Measurements from ENCODE around the gene FASTK. TPM values are rescaled to one million over a fixed set of nuclear protein-coding genes. Genes with fewer than 3 reads are reported as not detected.
A peak's percentile ranks its signal among the peaks of the same experiment; 100 is the strongest.

Gene FASTK
- total RNA-seq, 2 donors from 2014 or later, result 55.4 to 59.8 TPM

DNA sequence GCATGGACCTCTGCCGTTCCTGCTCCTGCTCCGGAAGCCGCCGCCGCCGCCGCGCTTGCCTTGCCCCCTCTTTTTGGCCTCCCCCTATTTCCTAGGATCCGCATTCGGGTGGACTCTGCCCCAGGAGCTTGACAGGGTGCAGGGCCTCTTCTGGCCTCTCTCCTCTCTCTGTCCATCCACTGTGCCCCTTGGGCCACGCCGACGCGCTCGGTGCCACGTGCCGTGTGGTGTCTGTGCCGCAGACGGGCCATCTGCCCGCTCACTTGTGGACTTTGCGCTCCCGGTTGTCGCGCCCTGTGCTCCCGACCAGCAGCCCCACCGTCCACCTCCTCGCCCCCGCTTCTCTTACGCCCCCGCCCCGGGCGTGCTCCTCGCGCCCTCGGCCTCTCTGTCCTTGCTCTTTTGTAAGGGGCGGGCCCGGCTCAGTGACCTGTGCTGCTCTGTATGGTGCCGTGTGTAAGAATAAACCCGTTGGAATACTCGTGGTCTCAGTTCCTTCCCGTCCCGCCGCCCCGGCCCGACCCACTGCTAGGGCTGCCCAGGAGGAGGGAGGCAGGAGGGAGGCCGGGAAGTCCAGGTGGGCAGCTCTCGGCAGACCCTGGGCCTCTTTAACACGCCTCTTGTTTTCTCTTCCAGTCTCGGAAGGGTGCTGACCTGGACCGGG lies 42.7 kb upstream of the FASTK start:
- Mint-ChIP-seq H3K9me3 (no peaks in the 10 kb centered on the region), H3K4me1 (ENCODE audit: low read depth) (peaks cover 7% of the 10 kb centered on the region), H3K4me3 (no peak overlapping the region), H3K27ac (no peak overlapping the region), H3K36me3 (ENCODE audit: insufficient read depth in 2 of 2) (peaks cover 0 to 3% of the 10 kb centered on the region in 2 donors), H3K27me3 (ENCODE audit: low read depth) (no peaks in the 10 kb centered on the region)
- ATAC-seq (replicated peaks in 1 of 2) (no peak), DNase-seq (no peak)

DNA sequence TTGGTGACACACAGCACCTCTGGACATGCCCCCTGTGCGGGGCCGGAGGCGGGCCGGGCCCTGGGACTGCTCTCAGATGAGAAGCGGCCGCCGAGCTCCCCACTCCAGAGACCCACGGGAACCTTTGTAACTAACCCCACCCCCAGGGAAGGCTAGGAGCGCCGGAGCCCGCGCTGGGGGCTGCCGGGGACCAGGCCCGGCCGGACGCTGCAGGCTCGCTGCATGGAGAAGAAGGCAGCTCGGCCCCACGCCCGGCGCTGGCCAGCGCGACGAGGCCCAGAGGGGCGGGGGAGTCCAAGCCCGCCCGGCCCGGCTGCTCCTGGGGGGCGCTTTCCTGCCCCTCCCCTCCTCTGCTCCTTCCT lies 42.2 kb upstream of the FASTK start:
- no peak for ATAC-seq (replicated peaks in 1 of 2)
- Mint-ChIP-seq H3K36me3 (ENCODE audit: insufficient read depth in 2 of 2) (peaks cover 0 to 3% of the 10 kb centered on the region in 2 donors), H3K4me3 (no peak overlapping the region), H3K9me3 (no peaks in the 10 kb centered on the region), H3K4me1 (ENCODE audit: low read depth) (peaks cover 7% of the 10 kb centered on the region), H3K27ac (no peak overlapping the region), H3K27me3 (ENCODE audit: low read depth) (no peaks in the 10 kb centered on the region)
- no peak for DNase-seq

DNA sequence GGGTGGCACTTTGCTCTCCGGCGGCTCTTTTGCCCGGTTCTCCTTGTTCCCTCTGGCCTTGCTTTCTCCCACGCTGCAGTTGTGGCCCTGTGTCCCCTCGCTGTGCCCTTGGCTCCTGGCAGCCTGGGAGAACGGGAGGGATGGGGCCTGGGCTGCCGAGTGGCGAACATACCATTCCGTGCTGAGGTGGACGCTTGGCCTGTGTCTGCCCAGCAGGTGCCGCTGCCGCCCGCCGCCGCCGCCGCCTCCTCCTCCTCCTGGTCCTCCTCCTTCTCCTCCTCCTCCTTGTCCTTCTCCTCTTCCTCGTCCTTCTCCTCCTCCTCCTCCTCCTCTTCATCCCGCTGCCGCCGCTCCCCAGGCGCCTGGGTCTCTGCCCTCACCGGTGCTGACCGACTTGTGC lies 41.7 kb upstream of the FASTK start:
- H3K27ac Mint-ChIP-seq, result no peak overlapping the region
- H3K36me3 Mint-ChIP-seq (ENCODE audit: insufficient read depth in 2 of 2), result peaks cover 0 to 3% of the 10 kb centered on the region in 2 donors
- H3K4me3 Mint-ChIP-seq, result no peak overlapping the region
- H3K9me3 Mint-ChIP-seq, result no peaks in the 10 kb centered on the region
- peaks cover 7% of the 10 kb centered on the region for H3K4me1 Mint-ChIP-seq (ENCODE audit: low read depth)
- no peak for DNase-seq
- no peaks in the 10 kb centered on the region for H3K27me3 Mint-ChIP-seq (ENCODE audit: low read depth)
- no peak for ATAC-seq (replicated peaks in 1 of 2)

DNA sequence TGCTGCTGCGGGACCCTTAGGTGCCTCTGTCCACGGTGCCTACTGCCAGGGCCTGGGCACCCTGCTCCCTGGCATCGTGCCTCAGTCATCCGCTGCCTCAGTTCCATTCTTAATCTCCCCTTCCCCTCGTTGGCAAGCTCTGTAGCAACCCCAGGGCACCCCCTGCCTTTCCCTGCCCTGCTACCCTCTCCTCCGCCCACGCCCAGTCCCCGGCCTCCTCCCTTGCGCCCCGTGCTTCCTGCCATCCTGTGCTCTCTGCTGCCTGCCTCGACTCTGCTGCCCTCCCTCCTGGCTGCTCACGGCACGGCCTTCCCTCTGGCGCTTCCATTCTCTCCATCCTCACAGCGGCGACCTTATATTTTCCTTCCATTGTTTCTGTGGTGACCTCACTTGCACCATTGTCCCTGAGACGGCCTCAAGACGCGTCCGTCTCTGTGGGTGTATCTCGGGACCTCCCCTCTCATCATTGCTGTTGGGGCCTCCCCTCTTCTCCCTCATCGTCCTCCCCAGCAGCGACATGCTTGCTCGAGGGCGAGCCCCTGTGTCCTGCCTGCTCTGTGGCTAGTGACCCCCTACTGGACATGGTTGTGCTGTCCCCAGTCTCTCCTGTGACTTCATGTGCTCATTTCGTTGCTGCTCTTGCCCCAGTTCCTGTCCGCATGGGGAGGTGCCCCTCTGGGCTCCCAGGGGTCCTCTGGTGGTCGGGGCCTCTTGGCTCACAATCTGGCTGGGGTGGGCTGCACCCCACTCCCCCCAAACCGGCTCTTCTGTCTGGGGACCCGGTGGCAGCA lies 41.0 kb upstream of the FASTK start:
- H3K27me3 Mint-ChIP-seq (ENCODE audit: low read depth), result no peaks in the 10 kb centered on the region
- peaks cover 7% of the 10 kb centered on the region for H3K4me1 Mint-ChIP-seq (ENCODE audit: low read depth)
- DNase-seq (no peak), ATAC-seq (replicated peaks in 1 of 2) (no peak)
- peaks cover 0 to 3% of the 10 kb centered on the region in 2 donors for H3K36me3 Mint-ChIP-seq (ENCODE audit: insufficient read depth in 2 of 2)
- no peak overlapping the region for H3K4me3 Mint-ChIP-seq
- no peaks in the 10 kb centered on the region for H3K9me3 Mint-ChIP-seq
- no peak overlapping the region for H3K27ac Mint-ChIP-seq

DNA sequence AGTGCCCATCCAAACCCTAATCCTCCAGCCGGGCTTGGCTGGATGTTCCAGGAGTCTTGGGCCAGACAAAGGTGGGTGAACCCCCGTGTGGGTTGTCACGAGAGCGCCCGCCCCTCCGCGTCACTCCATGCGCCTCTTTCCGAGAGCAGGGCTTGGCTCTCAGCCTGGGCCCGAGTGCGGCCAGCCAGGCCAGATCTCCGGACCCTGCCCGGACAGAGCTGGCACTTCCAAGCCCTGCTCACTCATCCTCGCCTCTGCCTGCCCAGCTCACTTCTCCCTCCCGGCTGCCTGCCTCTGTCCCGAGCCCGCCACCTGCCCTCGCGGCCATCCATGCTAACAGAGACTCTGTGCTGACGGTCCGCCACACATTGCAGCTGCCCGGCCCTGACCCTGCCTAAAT lies 40.3 kb upstream of the FASTK start:
- no peak for DNase-seq
- Mint-ChIP-seq H3K4me3 (no peak overlapping the region), H3K27ac (no peak overlapping the region), H3K36me3 (ENCODE audit: insufficient read depth in 2 of 2) (peaks cover 0 to 3% of the 10 kb centered on the region in 2 donors), H3K27me3 (ENCODE audit: low read depth) (no peaks in the 10 kb centered on the region), H3K4me1 (ENCODE audit: low read depth) (peaks cover 7% of the 10 kb centered on the region), H3K9me3 (no peaks in the 10 kb centered on the region)
- ATAC-seq (replicated peaks in 1 of 2), result no peak

DNA sequence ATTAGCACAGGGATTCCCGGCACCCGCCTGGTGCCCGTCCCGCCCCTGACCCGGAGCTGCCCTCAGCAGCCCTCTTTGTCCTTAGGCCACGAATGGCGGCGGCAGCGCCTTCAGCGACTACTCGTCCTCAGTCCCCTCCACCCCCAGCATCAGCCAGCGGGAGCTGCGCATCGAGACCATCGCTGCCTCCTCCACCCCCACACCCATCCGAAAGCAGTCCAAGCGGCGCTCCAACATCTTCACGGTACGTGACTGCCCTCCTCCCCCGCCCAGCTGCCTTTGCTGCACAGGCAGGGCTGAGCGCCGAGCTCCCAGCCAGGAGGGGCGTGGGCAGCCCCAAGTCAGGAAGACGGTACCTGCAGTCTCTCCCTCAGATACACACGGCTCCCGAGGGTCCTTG lies 39.3 kb upstream of the FASTK start:
- H3K27me3 Mint-ChIP-seq (ENCODE audit: low read depth), result no peaks in the 10 kb centered on the region

DNA sequence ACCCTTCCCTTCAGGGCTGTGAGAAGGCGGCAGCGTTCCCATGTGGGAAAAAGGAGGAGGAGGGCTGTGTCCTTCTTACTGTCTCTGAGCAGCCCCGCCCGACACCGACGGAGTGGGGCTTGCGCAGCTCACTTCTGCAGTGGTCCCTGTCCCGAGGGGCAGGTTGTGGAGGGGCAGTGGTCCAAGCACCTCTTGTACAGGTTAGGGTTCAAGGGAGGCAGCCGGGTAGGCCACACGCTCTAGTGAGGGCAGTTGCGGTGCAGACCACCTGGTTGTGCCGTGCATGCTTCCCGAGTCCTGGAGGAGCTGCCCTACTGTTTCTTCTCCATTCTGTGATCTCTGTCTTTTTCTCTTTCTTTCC lies 38.4 kb upstream of the FASTK start:
- Mint-ChIP-seq H3K4me1 (ENCODE audit: low read depth) (peaks cover 5% of the 10 kb centered on the region), H3K36me3 (ENCODE audit: insufficient read depth in 2 of 2) (peaks cover 0 to 3% of the 10 kb centered on the region in 2 donors), H3K27ac (no peak overlapping the region), H3K27me3 (ENCODE audit: low read depth) (no peaks in the 10 kb centered on the region), H3K9me3 (no peaks in the 10 kb centered on the region), H3K4me3 (no peak overlapping the region)
- ATAC-seq (replicated peaks in 1 of 2), result no peak
- DNase-seq, result no peak

More for the DNA sequence above, 39.3 kb upstream of the FASTK start:
- Mint-ChIP-seq H3K36me3 (ENCODE audit: insufficient read depth in 2 of 2) (peaks cover 0 to 3% of the 10 kb centered on the region in 2 donors), H3K4me3 (no peak overlapping the region), H3K27ac (no peak overlapping the region), H3K9me3 (no peaks in the 10 kb centered on the region), H3K4me1 (ENCODE audit: low read depth) (peaks cover 7% of the 10 kb centered on the region)
- no peak for ATAC-seq (replicated peaks in 1 of 2)
- no peak for DNase-seq

DNA sequence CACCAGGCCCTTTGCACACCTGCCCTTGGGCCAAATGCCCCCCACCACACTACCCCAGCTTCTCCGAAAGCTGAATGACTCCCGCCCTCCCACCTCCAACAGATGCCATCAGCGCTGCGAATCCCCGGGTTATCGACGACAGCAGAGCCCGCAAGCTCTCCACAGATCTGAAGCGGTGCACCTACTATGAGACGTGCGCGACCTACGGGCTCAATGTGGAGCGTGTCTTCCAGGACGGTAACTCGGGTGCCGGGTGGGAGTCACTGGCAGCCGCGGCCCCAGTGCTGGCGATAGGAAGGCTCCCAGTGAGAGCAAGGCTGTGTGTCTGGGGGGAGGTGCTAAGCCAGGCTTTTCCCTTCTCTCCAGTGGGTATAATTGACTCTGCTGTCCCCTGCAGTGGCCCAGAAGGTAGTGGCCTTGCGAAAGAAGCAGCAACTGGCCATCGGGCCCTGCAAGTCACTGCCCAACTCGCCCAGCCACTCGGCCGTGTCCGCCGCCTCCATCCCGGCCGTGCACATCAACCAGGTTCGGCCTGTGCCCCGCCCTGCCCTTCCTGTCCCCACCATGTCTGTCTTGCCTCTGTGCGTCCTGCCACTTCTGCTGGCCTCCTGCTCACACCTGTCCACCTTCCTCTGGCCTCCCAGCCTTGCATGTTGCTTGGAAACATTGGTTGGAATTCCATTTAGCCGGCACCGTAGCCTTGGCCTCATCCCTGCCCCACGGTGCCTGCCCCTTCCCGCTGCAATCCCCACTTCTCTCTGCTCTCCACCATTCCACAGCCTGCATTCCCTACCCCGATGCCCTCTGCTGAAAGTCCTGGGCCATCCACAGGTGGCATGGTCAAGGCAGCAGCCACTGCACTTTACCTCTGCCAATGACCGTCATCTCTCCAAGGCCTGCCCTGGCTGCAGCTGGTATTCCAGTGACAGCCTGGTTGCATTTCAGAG lies 37.8 kb upstream of the FASTK start:
- Mint-ChIP-seq H3K36me3 (ENCODE audit: insufficient read depth in 2 of 2) (peaks cover 0 to 3% of the 10 kb centered on the region in 2 donors), H3K27me3 (ENCODE audit: low read depth) (peaks cover 6% of the 10 kb centered on the region), H3K4me3 (peak overlapping the region in 1 of 2 donors; percentile 56), H3K27ac (no peak overlapping the region), H3K4me1 (ENCODE audit: low read depth) (no peaks in the 10 kb centered on the region), H3K9me3 (no peaks in the 10 kb centered on the region)
- DNase-seq (no peak), ATAC-seq (replicated peaks in 1 of 2) (no peak)

DNA sequence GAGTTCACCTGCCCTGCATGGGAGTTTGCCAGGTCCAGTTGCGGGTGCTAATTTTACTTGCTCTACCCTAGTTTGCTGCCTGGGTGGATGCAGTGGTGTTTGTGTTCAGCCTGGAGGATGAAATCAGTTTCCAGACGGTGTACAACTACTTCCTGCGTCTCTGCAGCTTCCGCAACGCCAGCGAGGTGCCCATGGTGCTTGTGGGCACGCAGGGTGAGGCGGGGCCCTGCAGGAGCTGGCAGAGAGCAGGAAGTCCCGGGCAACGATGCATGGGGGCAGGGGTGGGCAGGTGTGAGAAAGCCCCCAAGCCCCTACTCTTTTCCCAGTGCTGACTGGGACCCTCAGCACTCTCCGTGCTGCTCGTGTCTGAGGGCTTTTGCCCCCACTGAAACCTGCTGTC lies 37.0 kb upstream of the FASTK start:
- H3K4me3 Mint-ChIP-seq, result peak overlapping the region; percentile 60 to 66
- peaks cover 14% of the 10 kb centered on the region for H3K27me3 Mint-ChIP-seq (ENCODE audit: low read depth)
- H3K27ac Mint-ChIP-seq, result no peak overlapping the region
- H3K36me3 Mint-ChIP-seq (ENCODE audit: insufficient read depth in 2 of 2), result peaks cover 0 to 3% of the 10 kb centered on the region in 2 donors
- H3K4me1 Mint-ChIP-seq (ENCODE audit: low read depth), result no peaks in the 10 kb centered on the region
- ATAC-seq (replicated peaks in 1 of 2) (peak in 1 of 2 donors; percentile 50), DNase-seq (peak in 1 of 2 donors; percentile 25)
- no peaks in the 10 kb centered on the region for H3K9me3 Mint-ChIP-seq

DNA sequence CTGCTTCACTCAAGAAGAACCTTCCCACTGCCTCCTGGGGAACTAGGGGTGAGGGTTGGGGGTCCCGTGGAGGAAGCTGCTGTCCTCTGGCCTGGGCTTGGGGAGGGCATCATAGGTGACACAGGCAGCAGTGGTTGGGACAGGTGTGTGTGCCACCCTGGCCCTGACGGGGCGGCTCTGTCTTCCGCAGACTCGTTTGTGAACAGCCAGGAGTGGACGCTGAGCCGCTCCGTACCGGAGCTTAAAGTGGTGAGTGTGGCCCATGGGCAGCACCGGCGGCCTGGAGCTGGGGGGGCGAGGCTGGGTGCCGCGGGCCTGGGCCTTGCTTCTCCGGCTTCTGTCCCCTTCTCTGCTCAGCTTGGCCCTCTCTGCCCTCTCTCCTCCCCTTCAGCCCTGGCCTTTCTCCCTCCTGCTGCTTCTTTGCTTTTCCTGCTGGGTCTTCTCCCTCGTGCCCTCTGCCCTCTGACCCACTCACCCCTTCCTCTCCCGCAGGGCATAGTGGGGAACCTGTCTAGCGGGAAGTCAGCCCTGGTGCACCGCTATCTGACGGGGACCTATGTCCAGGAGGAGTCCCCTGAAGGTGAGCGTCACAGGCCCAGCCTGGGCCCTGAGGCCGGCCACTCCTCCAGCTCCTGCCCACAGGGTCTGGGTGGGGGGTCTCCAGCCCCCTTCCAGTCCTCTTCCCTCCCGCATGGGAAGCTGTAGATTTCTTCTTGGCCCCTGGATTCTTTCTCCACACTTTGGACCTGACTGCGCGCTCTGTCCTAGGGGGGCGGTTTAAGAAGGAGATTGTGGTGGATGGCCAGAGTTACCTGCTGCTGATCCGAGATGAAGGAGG lies 36.2 kb upstream of the FASTK start:
- Mint-ChIP-seq H3K36me3 (ENCODE audit: insufficient read depth in 2 of 2) (peaks cover 0 to 3% of the 10 kb centered on the region in 2 donors), H3K27ac (no peak overlapping the region), H3K4me3 (peak overlapping the region; percentile 60 to 66), H3K27me3 (ENCODE audit: low read depth) (peaks cover 14% of the 10 kb centered on the region), H3K9me3 (no peaks in the 10 kb centered on the region), H3K4me1 (ENCODE audit: low read depth) (no peaks in the 10 kb centered on the region)
- DNase-seq (no peak), ATAC-seq (replicated peaks in 1 of 2) (no peak)

DNA sequence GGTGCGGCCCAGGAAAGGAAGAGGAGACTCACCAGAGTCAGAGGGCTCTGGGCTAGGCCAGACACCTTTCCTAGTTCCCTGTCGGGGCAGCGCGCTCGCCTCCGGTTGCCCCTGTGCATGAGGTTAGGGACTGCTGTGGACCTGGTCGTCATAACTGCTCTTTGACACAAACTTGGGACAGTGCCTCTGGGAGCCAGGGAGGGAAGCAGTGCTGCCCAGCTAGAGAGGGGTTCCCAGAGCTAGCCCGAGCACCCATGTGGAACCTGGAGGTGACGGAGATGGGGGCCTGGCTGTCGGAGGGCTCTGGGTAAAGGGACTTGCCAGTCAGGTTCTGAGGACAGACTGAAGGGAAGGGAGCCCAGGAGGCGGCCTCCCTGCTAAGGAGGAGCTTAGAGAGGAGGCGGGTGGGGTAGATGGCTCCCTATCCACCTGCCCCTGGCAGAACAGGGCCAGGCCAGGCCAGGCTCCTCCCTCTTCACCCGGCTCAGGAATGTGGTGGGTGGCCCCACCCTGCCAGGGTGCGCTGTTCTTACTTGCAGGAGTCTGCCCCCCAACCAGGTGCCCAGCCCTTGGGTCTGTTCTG lies 35.3 kb upstream of the FASTK start:
- Mint-ChIP-seq H3K27ac (no peak overlapping the region), H3K36me3 (ENCODE audit: insufficient read depth in 2 of 2) (peaks cover 0 to 3% of the 10 kb centered on the region in 2 donors), H3K4me1 (ENCODE audit: low read depth) (no peaks in the 10 kb centered on the region), H3K4me3 (peak overlapping the region; percentile 13 to 67), H3K9me3 (no peaks in the 10 kb centered on the region), H3K27me3 (ENCODE audit: low read depth) (peaks cover 14% of the 10 kb centered on the region)
- no peak for ATAC-seq (replicated peaks in 1 of 2)
- no peak for DNase-seq

Measured in activated T-cell treated with anti-CD3 and anti-CD28 coated beads, Interleukin-2, amount 50 U/mL, for 72 hours (primary cell).